Cardiac muscle cell (in vitro differentiated cells and primary cell): ENCODE measurements around the gene USP2. TPM values are rescaled to one million over a fixed set of nuclear protein-coding genes. Genes with fewer than 3 reads are reported as not detected.

Experiments used
- DNase-seq, 2 donors: peaks; one replicate each; pipeline versions ENCODE4 v3.0.0 to v3.0.0-alpha.2; 2010 to 2017; ENCODE audit warnings: low read depth in 1 of 2, low spot score in 1 of 2
- H3K27ac ChIP-seq: fragments of 200-600 bp; sonication (generic); 2 replicates; pipeline ENCODE4 v1.5.1; 2016
- H3K27me3 ChIP-seq: fragments of 200-600 bp; sonication (generic); 2 replicates; pipeline ENCODE4 v1.6.0; 2016; ENCODE audit warnings: control low read depth
- H3K36me3 ChIP-seq: fragments of 200-600 bp; sonication (generic); 2 replicates; pipeline ENCODE4 v1.5.1; 2016; ENCODE audit warnings: control low read depth
- H3K4me1 ChIP-seq: fragments of 200-600 bp; sonication (generic); 2 replicates; pipeline ENCODE4 v1.8.1; 2017; ENCODE audit warnings: low read depth, mild to moderate bottlenecking, mixed run types
- H3K4me3 ChIP-seq: fragments of 200-600 bp; sonication (generic); 2 replicates; pipeline ENCODE4 v1.5.1; 2016; ENCODE audit warnings: mild to moderate bottlenecking
- H3K9me3 ChIP-seq: fragments of 200-600 bp; sonication (generic); 2 replicates; pipeline ENCODE4 v1.5.1; 2017; ENCODE audit warnings: low read depth, mild to moderate bottlenecking, control low read depth
- polyA plus RNA-seq: library from polyadenylated mRNA; unstranded; fragments of >200 nt; fragmentation: Nextera tagmentation; extraction: Ambion mirVana; gene quantifications from 2 replicates; pipeline ENCODE4 v1.2.1, GENCODE V29; 2016
- total RNA-seq: library from RNA; depleted of rRNA; stranded (reverse); fragments of >200 nt; gene quantifications from 2 replicates; pipeline ENCODE4 v1.2.3, GENCODE V29; 2016
- TF ChIP-seq, protein P1 (sequence below): IDR thresholded peaks from 2 replicates; pipeline ENCODE4 v1.5.1; 2012; ENCODE audit warnings: low read depth, mild to moderate bottlenecking, low read length

The USP2 gene
- total and polyA plus RNA-seq, 2 experiments from 2014 or later, result 36.5 to 39.0 TPM

DNA sequence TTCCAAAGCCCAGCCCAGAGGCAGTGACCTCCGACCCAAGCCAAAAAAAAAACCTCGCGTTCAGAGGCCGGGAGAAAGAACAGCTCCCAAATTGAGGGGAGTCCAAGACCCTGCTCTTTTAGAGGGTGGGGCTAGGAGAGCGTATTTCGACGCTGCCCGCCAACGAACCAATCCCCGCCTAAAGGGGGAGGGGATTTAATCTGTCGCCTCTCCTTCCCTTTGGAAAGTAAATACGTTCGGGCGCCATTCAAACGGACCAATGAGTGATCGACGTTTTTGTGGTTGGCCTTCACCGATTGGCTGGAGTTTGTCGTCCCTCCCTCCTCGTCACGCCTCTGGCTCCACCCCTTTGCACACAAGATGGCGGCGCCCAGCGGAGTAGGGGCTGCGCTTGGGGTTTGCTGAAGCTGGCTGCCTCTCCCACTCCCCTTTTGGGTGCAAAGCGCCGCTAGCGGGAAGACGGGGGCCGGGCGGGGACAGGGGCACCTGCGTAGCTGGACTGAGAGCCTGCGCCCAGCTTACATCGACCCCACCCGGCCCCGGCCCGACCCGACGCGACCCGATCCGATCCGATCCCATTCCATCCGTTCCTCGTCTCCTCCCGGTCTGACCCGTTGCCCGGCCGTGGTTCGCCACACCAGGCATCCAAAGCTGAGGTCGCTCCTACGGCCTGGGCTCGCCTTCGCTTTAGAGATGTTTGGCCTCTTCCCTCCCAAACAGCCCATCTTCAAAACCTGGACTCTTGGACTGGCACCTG is 47.1 kb downstream of the USP2 start, which contains the start of gene RNF26:
RNF26 (plus strand) TSS at position 354 of the 757 bp plus-strand sequence. CDS start 596 bp downstream, outside the sequence.
- H3K4me1 ChIP-seq, result peaks cover 6% of the 10 kb centered on the region
- TF ChIP-seq, protein P1, sequence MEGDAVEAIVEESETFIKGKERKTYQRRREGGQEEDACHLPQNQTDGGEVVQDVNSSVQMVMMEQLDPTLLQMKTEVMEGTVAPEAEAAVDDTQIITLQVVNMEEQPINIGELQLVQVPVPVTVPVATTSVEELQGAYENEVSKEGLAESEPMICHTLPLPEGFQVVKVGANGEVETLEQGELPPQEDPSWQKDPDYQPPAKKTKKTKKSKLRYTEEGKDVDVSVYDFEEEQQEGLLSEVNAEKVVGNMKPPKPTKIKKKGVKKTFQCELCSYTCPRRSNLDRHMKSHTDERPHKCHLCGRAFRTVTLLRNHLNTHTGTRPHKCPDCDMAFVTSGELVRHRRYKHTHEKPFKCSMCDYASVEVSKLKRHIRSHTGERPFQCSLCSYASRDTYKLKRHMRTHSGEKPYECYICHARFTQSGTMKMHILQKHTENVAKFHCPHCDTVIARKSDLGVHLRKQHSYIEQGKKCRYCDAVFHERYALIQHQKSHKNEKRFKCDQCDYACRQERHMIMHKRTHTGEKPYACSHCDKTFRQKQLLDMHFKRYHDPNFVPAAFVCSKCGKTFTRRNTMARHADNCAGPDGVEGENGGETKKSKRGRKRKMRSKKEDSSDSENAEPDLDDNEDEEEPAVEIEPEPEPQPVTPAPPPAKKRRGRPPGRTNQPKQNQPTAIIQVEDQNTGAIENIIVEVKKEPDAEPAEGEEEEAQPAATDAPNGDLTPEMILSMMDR, result no peak
- peak within 1 kb of the TSS; percentile 60 for H3K4me3 ChIP-seq
- peaks cover 4% of the 10 kb centered on the region for H3K27me3 ChIP-seq
- no peaks in the 10 kb centered on the region for H3K9me3 ChIP-seq
- peak within 1 kb of the TSS; percentile 96 for H3K27ac ChIP-seq
- DNase-seq, result peak; percentile 98 to 99
- H3K36me3 ChIP-seq, result no peaks in the 10 kb centered on the region

DNA sequence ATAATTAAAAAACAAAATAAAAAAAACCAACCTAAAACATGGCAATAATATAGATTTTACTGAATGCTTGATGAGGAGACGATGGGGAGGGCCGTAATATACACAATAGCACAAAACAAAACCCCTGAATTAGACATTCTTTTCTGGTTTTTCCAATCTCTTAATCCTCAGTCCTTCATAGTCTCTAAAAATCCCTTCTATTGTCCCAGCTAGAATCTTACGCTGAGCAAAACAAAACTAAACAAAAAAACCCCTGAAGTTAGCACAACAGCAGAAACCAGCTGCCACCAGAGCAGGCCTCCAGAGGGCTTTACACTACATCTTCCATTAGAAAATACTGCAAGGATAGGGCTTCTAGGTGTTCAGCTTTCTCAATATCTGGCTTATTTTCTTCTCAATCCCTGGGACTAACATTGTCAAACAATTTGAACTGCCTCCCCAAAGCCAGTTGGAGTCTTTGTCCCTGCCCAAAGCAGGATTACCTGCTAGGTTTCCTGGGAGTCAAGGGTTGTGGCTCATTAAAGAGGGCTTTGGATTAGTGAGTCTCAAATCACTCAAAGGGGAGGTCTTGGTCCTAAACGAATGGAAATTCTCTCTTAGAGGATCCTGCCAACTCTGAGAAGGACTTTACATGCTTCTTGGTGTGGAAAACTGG is 49.3 kb downstream of the USP2 start:
- H3K27ac ChIP-seq, result no peak overlapping the region
- no peaks in the 10 kb centered on the region for H3K36me3 ChIP-seq
- TF ChIP-seq, protein P1, result no peak
- no peaks in the 10 kb centered on the region for H3K27me3 ChIP-seq
- no peak overlapping the region for H3K4me3 ChIP-seq
- H3K4me1 ChIP-seq, result peaks cover 6% of the 10 kb centered on the region
- H3K9me3 ChIP-seq, result no peaks in the 10 kb centered on the region
- DNase-seq, result no peak

DNA sequence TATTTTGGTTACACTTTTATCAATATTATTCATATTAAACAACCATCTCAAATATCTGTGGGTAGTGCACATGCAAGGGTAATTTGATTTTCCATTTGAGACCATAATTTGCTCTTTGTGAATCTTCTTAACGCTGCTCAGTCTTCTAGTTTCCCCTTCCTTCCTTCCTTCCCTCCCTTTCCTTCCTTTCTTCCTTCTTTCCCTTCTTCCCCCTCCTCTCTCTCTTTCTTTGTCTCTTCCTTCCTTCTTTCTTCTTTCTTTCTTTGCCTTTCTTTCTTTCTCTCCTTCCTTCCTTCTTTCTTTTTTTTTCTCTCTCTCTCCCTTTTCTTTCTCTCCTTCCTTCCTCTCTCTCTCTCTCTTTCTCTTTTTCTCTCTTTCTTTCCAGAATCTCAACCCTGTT is 51.3 kb downstream of the USP2 start:
- TF ChIP-seq, protein P1, result no peak
- H3K4me3 ChIP-seq, result no peak overlapping the region
- peaks cover 4% of the 10 kb centered on the region for H3K4me1 ChIP-seq
- H3K9me3 ChIP-seq, result no peaks in the 10 kb centered on the region
- no peak overlapping the region for H3K27ac ChIP-seq
- no peaks in the 10 kb centered on the region for H3K36me3 ChIP-seq
- no peaks in the 10 kb centered on the region for H3K27me3 ChIP-seq
- DNase-seq, result no peak

DNA sequence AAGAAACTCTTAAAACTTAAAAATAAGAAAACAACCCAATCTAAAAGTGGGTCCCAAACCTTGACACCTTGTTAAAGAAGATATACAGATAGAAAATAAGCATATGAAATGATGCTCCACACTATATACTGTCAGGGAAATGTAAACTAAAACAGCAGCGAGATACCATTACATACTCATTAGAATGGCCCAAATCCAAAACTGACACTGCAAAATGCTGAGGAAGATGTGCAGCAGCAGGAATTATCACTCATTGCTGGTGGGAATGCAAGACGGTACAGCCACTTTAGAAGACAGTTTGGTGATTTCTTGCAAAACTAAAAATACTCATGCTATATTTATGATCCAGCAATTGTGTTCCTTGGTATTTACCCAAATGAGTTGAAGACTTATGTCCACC is 52.2 kb downstream of the USP2 start:
- no peak overlapping the region for H3K4me3 ChIP-seq
- H3K9me3 ChIP-seq, result no peaks in the 10 kb centered on the region
- peaks cover 4% of the 10 kb centered on the region for H3K4me1 ChIP-seq
- H3K27ac ChIP-seq, result no peak overlapping the region
- no peak for DNase-seq
- no peaks in the 10 kb centered on the region for H3K27me3 ChIP-seq
- no peaks in the 10 kb centered on the region for H3K36me3 ChIP-seq
- TF ChIP-seq, protein P1, result no peak

DNA sequence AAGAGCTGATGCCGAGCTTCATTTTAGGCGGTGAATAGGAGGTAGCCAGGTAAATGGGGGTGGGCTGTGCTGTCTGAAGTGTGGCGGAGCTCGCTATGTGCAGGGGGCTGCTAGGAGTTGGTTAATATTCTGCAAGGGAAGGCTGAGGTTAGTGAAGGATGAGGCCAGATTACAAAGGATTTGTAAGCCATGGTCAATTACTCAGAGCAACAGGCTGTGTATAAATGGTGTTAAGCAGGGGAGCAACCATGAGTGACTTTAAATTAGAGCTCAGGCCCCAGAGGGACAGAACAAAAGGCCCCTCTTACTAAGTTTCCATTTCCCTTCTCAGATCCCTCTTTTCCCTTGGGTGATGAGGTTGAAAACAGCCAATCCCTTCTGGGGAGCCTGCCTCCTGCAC is 57.3 kb downstream of the USP2 start:
- Histone ChIP-seq H3K4me1 (peaks cover 33% of the 10 kb centered on the region), H3K4me3 (no peak overlapping the region), H3K27me3 (no peaks in the 10 kb centered on the region), H3K9me3 (no peaks in the 10 kb centered on the region), H3K36me3 (no peaks in the 10 kb centered on the region), H3K27ac (peak overlapping the region; percentile 77)
- TF ChIP-seq, protein P1, result no peak
- no peak for DNase-seq
